GM18505 (cell line): ENCODE measurements around the gene EXT2.

Experiments used
- ATAC-seq: cut with Tn5 transposase; IDR thresholded peaks from one replicate; pipeline ENCODE4 v1.9.1; 2021; ENCODE audit not compliant: unreplicated experiment
- POLR2A ChIP-seq: IDR thresholded peaks from 4 replicates; pipeline ENCODE4 v1.6.1; 2011; ENCODE audit warnings: borderline replicate concordance; ENCODE audit not compliant: insufficient read depth, insufficient read length; ENCODE audit errors: extremely low read depth

Gene EXT2

DNA sequence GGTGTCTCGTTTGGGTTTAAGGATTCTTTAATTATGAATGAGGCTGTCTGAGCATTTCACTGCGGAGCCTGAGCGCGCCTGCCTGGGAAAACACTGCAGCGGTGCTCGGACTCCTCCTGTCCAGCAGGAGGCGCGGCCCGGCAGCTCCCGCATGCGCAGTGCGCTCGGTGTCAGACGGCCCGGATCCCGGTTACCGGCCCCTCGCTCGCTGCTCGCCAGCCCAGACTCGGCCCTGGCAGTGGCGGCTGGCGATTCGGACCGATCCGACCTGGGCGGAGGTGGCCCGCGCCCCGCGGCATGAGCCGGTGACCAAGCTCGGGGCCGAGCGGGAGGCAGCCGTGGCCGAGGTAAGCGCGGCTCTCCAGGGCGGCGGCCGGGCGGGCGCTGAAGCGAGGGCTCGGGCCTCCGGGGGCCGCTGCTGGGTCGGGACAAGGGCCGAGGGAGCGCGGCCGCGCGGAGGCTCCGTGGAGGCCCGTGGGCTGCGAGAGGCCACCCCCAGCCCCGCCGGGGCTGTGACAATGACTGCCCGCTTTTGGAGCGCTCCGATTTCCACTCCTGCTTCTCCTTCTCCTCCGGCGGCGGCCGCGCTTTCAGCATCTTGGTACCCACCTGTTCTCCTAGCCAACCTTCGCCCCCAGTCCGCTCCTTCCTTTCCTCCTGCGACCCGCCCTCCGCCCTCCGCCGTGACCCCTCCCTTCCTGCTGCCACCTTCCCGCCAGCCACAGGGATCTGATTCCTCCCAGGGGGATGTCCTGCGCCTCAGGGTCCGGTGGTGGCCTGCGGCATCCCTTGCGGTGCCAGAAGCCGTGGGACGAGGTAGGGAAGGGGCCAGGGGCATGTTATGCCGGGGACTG, at the start of gene EXT2:
TSS of gene EXT2 (plus strand) at position 173 of the 854 bp plus-strand sequence. CDS start 12,035 bp downstream, outside the sequence.
- ATAC-seq, result peak; percentile 92
- peak; percentile 69 for TF ChIP-seq POLR2A

DNA sequence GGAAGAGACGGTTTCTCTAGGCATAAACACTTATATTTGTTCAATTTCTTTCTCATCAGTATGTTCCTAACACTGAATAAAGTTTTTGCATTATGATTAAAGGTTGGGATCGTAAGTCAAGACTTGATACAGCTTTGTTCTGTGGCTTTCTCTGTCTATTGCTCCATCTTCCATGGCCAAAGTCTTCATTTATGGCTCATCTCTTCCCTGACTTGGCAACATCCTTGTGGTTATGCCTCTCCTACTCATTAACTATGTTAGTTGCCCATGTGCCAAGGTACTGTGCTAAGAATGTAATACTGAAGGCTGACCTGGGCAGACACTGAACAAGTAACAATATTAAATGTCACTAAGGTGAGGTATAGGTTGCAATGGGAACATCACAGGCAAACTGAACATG, 49.3 kb upstream of the EXT2 start:
- no peak for ATAC-seq

DNA sequence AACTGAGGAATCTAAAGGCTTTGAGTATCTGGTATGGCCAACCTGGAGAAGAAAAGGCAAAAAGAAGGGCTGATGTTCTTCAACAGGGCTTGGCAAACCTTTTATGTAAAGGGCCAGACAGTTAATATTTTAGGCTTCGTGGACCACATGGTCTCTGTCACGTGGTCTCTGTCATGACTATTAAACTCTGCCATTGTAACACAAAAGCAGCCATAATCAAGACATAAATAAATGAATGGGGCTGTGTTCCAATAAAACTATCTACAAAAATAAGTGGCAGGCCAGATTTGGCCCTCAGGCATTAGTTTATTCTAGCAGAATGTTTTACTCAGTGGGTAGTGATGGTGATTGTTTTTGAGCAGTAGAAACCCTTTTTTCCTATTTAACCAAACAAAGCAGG, 48.2 kb upstream of the EXT2 start:
- no peak for ATAC-seq
- no peak for TF ChIP-seq POLR2A

More for the DNA sequence above, 49.3 kb upstream of the EXT2 start:
- no peak for TF ChIP-seq POLR2A

DNA sequence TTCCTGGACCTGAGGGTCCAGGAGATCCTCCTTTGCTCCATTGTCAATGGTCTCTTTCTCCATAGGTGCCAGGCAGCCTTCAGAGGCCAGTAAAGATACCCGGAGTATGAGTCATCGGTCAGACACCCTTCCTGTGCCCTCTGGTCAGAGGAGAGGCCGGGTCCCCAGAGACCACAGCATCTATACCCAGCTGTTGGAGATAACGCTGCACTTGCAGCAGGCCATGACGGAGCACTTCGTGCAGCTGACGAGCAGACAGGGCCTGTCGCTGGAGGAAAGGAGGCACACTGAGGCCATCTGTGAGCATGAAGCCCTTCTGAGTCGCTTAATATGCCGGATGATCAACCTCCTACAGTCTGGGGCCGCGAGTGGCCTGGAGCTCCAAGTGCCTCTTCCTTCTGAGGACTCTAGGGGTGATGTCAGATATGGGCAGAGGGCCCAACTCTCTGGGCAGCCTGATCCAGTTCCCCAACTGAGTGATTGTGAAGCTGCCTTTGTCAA, 47.5 kb upstream of the EXT2 start, which contains the start of gene ACCSL:
TSS of gene ACCSL (plus strand) at position 51 of the 501 bp plus-strand sequence. CDS start at position 107, 56 bp downstream.
- no peak for ATAC-seq

DNA sequence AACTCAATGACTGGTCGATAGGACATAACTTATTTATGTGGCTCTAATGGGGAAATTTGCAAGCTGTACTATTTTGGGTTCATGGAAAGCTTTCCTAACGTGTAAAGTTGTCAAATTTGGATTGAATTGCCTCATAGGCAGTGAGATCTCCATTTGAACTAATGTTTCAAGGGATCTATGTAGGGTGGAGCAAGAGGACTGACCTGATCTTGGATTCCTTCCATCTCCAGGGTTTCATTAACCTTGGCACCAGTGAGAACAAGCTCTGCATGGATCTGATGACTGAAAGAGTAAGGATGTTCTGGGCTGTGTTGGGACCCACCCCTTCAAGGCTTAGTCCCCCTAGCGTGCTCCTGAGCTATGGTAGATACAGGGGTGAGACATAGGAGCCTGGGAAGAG, 45.6 kb upstream of the EXT2 start:
- no peak for TF ChIP-seq POLR2A
- ATAC-seq, result no peak

More for the DNA sequence above, 47.5 kb upstream of the EXT2 start, which contains the start of gene ACCSL:
- TF ChIP-seq POLR2A, result no peak

DNA sequence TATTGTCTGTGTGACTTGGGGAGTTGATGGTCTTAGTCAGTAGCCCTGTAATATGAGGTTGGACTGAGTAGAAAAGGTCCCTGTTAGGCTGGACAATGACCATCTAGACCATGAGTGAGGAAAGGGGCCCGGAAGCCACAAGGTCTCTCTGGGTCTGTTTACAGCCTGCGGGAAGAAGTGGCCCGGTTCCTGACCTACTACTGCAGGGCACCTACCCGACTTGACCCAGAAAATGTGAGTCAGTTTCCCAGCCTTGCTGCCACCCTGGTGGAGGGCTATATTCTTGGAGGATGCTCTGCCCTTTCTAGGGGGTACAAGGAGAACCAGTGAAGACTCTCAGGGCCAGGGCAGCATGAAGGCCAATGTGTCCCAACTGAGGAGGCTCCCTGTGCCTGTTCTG, 44.3 kb upstream of the EXT2 start:
- ATAC-seq, result no peak
- TF ChIP-seq POLR2A, result no peak

DNA sequence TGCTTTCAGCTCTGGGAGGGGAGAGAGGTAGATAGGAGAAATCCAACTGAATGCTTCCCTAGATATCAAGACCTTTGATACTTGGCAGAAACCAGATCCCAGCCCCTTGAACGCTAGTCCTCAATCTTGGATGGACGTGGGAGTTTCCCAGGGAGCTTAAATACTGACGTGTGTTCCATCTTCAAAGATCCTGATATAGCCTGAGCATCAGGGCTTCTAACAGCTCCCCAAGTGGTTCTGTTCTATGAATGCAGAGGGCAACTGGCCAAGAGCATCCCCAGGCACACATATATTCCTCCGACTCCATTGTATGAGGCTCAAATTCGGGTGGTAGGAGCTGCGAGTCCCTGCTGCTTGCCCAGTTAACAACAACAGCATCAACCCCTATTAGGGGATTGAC, 38.1 kb upstream of the EXT2 start:
- TF ChIP-seq POLR2A, result no peak
- ATAC-seq, result no peak

DNA sequence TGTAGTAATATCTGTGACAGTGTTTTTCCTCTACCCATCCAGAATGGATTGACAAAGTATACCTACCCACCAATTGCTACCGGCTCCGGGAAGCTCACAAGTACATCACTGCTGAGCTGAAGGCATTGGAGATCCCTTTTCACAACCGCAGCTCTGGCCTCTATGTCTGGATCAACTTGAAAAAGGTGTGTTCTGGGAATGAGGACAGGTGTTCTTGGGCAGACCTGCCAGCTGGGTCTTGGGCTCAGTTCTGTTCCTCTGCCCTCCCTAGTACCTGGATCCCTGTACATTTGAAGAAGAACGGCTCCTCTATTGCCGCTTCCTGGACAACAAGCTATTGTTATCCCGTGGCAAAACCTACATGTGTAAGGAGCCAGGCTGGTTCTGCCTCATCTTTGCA, 37.2 kb upstream of the EXT2 start:
- TF ChIP-seq POLR2A, result no peak
- no peak for ATAC-seq

DNA sequence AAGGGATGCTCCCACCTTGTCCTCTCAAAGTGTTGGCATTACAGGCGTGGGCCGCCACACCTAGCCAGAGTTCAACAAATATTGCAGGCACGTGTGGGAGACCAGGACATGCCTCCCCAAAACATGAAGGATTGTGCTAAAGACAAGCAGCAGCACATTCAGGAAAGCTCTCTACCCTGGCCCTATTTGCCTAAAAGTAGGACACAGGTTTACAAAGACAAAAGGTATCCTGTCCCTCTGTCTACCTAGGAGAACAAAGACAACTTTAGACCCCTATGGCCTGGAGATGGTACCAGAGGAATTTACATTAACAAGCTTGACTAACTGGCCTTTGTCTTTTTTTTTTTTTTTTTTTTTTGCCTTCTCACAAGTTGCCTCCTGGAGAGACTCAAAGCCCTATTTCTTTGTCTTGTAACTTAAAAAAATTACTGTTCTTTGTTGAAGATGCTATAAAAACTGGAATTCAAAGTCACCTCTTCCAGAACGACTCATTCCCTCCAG, 30.3 kb upstream of the EXT2 start:
- TF ChIP-seq POLR2A, result no peak
- no peak for ATAC-seq

DNA sequence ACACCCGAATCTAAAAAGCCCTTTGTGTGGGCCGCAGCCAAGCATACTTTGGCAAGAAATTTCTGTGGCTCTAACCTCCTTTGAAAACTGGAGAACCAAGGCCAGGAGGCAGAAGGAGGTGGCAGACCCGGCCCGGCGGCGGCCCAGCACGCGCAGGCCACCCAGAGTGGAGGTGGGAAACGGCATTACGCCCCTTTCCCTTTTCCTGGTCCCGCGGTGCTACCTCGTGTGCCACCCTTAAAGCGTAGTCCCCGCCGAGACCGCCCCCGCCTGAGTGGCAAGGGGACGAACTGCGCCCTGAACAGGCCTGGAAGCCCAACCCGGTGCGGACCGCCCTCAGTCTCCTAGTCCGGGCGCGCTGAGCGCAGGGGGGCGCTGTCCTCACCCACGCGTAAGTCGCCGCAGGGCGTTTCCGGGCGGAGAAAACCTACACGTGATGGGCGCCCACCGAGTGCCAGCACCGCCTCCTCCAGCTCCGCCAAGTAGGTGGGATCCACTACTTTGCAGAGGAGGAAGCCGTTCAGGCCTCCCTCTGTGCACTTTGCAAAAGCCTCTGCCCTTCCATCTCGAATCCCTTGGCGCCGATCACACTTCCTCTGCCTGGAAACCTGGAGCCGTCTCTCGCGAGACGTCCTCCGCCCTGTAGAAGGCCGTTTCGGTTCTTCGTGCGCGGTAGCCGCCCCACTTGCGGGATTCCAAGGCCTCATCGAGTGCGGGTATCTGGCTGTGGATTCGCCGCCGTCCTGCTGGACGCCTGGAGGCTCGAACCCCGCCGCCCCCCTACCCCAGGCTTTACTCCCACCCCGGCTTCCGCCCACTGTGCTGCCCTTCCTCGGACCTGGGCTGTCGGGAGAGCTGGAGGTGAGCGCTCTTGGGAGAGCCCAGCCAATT, 29.4 kb upstream of the EXT2 start, which contains the start of gene ACCS:
TSS of gene ACCS (plus strand) at position 430 of the 891 bp plus-strand sequence. CDS start 1,358 bp downstream, outside the sequence.
- peak; percentile 80 for TF ChIP-seq POLR2A
- peak; percentile 99 for ATAC-seq

DNA sequence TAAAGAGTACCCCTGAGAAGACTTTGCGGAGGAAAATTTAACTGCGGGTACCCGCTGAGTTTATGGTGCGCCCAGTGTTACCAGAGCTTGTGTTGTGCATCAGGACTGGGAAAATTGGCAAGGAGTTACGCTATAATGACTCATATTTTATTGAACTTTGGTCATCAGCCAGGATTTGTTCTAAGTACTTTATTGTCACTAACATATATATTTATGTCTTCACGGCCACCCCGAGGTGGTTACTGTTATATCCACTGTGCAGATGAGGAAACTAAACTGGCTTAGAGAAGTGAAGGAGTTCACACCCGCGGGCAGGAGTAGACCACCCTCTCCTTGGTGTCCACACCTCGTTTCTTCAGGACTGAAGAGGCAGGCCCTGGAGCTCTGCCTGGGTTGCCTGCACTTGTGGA, 28.7 kb upstream of the EXT2 start:
- ATAC-seq, result no peak
- TF ChIP-seq POLR2A, result no peak

DNA sequence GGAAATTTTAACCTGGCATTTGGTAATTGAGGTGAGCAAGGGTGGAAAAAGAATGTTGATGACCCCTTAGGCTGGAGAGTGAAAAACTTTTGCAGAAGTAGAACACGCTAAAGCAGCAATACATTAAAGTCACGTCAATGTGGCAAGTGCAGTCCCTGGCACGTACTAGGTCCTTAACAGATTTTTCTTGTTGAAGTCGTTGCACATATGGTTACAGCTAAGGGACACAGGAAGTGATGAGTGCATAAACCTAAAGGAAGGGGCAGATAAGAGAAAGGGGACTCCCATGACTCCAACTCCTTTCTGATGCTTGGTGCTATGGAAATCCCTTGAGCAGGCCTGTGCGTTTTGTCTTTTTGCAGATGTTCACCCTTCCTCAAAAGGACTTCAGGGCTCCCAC, 28.2 kb upstream of the EXT2 start:
- TF ChIP-seq POLR2A, result no peak
- no peak for ATAC-seq

DNA sequence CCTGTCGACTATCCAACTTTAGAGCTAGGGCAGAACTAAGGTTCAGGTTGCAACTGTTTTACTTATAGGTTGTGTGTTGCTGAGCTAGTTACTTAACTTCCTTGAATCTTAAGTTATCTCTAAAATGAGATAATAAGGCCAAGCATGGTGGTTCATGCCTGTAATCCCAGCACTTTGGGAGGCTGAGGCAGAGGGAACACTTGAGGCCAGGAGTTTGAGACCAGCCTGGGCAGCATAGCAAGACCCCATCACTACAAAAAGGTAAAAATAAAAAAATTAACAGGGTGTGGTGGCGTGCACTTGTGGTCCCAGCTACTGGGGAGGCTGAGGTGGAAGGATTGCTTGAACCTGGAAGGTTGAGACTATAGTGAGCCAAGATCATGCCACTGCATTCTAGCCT, 27.3 kb upstream of the EXT2 start:
- TF ChIP-seq POLR2A, result no peak
- no peak for ATAC-seq
